D721Med (cell line): Measurements from ENCODE around the gene MLIP.
"Not testable (repeated sequence)": the region's sequence is repeated elsewhere in the genome, so short reads cannot be mapped to it uniquely, and the experiment has no call there.

ENCODE experiments used
- DNase-seq: peaks from one replicate; pipeline ENCODE4 v3.0.0; 2011; ENCODE audit warnings: low spot score; ENCODE audit not compliant: insufficient read length
- FAIRE-seq: peaks from 2 replicates; lab custom pipeline; 2011; peaks lifted over from hg19 to GRCh38; lab: Jason Lieb, UNC
- CTCF ChIP-seq: IDR thresholded peaks from 2 replicates; pipeline ENCODE4 v1.5.1; 2012; ENCODE audit warnings: mild to moderate bottlenecking, control low read depth; ENCODE audit not compliant: insufficient read depth; ENCODE audit errors: missing control alignments

The MLIP gene

GRCh38 chr6:54073487-54073886 is 37.8 kb upstream of the MLIP start:
- TF ChIP-seq CTCF, result no peak
- DNase-seq, result no peak
- FAIRE-seq, result no peak

GRCh38 chr6:54074109-54074508 is 37.1 kb upstream of the MLIP start:
- FAIRE-seq (no peak), DNase-seq (no peak)
- TF ChIP-seq CTCF, result no peak

GRCh38 chr6:54074578-54075195 is 36.6 kb upstream of the MLIP start:
- DNase-seq, result no peak
- FAIRE-seq, result no peak
- TF ChIP-seq CTCF, result no peak

GRCh38 chr6:54076159-54076789 is 35.0 kb upstream of the MLIP start:
- DNase-seq, result no peak
- FAIRE-seq, result no peak

GRCh38 chr6:54081499-54081898 is 29.7 kb upstream of the MLIP start:
- FAIRE-seq, DNase-seq: not testable (repeated sequence)

More at GRCh38 chr6:54076159-54076789, 35.0 kb upstream of the MLIP start:
- TF ChIP-seq CTCF, result no peak

- DNase-seq (no peak), FAIRE-seq (no peak)
- TF ChIP-seq CTCF, result no peak
Observed at GRCh38 chr6:54083287-54083686, 28.0 kb upstream of the MLIP start.

- DNase-seq (no peak), FAIRE-seq (no peak)
- TF ChIP-seq CTCF, result no peak
Observed at GRCh38 chr6:54084231-54084630, 27.0 kb upstream of the MLIP start.

GRCh38 chr6:54085047-54085446 is 26.2 kb upstream of the MLIP start:
- DNase-seq, result no peak
- no peak for FAIRE-seq
- no peak for TF ChIP-seq CTCF
